HG02571 (cell line): ENCODE results near the gene GALNS.
"Not testable (repeated sequence)": the region's sequence is repeated elsewhere in the genome, so short reads cannot be mapped to it uniquely, and the experiment has no call there.

Source experiments
- ATAC-seq: cut with Tn5 transposase; IDR thresholded peaks from one replicate; pipeline ENCODE4 v1.9.1; 2021; ENCODE audit warnings: mild to moderate bottlenecking, moderate library complexity; ENCODE audit not compliant: unreplicated experiment

Gene GALNS

GRCh38 chr16:88839745-88840599 lies 16.8 kb downstream of the GALNS start:
- ATAC-seq: no peak

GRCh38 chr16:88839026-88839529 lies 17.7 kb downstream of the GALNS start:
- ATAC-seq: no peak

DNA sequence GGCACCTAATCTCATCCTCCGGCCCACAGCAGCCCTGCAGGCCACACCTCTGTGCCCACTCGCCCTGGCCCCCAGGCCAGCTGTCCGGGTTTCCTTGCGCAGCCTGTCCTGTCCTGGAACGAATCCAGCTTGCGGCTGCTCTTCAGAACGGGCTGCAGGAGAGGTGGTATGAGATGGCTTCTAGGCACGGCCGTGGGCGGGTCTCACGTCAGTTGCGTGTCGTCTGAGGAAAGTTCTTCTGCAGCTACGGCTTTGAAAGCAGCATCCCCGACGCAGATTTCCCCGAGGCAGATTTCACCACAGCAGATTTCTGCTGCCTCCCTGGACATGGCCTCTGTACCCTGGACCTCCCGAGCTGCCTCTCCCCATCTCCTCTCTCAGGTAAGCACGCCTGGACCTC lies 18.2 kb downstream of the GALNS start:
- ATAC-seq: no peak

GRCh38 chr16:88837806-88838205 lies 18.9 kb downstream of the GALNS start:
- no peak for ATAC-seq

- no peak for ATAC-seq
These were observed 20.0 kb downstream of the GALNS start for GRCh38 chr16:88836791-88837190.

DNA sequence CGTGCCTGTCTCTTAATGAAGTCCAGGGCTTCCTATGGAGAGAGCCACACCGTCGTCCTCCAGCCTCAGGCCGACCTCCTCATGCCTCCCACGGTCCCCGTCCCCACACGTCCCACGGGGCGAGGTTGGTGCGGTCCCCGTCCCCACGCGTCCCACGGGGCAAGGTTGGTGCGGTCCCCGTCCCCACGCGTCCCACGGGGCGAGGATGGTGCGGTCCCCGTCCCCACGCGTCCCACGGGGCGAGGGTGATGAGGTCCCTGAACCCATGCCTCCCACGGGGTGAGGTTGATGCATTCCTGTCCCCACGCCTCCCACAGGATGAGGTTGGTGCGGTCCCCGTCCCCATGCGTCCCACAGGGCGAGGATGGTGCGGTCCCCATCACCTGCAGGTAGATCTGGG lies 20.9 kb downstream of the GALNS start:
- no peak for ATAC-seq

DNA sequence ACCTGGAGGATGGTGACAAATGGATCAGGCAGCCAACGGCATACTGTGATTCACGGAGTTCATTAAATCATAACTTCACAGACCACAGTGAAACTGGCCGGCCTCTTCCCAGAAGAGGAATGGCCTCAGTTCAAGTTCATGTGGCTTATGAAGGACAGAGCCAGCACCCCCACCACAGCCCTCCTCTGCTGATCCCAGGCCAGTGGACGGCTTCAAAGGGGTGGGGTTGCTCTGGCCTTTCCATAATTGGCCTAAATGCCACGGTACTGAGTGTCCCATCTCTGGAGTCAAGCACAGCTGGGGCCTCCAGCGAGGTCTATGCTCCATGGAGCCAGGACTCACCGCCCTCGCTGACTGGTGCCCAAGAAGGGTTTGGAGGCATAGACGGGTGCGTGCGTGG lies 21.4 kb downstream of the GALNS start:
- ATAC-seq: no peak

GRCh38 chr16:88834670-88835069 lies 22.1 kb downstream of the GALNS start:
- ATAC-seq: no peak

DNA sequence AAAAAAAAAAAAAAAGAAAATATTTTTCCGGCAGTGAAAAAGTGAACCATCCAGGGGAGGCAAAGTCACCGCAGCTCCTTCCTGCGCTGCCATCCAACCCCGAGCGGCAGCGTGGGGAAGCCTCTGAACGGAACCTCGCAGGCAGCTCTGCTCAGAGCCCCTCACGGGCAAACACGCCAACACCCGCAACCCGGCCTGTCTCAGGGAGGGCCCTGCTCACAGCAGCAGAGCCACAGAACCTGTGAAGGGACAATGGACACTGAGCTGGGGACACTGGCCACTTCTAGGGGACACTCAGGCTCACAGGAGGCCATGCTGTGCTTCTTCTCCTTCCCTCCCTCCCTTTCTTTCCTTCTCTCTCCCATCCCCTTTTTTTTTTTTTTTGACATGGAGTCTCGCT lies 23.7 kb downstream of the GALNS start:
- no peak for ATAC-seq

DNA sequence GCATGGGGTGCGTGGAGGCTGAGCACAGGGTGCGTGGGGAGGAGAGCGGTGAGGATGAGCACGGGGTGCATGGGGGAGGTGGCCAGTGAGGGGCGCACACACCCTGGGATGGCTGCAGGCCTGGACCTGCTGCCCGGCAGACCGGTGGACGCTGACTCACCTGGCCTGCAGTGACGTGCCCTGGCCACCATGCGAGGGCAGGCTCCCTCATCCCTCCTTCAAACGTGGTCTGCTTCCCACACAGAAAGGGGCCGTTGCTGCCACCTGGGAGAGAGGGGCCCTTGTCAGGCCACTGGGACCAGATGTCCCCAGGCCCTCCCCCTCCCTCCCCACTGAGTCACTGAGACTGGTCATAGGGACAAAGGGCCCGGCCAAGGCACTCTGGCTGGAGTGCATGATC lies 24.9 kb downstream of the GALNS start:
- no peak for ATAC-seq

DNA sequence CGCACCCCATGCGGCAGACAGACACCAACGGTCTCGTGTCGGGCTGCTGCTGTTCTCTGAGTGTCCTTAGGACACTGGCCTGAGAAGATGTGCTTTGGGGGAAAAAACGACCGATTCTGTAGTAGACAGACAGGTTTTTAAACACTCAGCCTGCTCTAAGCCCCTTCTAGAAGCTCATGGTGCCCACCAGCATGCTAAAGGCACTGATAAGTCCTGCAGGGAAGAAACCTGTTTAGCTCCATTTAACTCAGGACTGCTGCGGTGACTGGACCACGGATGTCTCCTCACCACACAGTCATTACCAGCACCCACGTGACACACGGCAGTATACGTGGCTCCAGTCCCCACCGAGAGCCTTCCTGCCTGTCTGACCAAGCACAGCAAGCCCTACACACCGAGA lies 26.0 kb downstream of the GALNS start:
- ATAC-seq: no peak

DNA sequence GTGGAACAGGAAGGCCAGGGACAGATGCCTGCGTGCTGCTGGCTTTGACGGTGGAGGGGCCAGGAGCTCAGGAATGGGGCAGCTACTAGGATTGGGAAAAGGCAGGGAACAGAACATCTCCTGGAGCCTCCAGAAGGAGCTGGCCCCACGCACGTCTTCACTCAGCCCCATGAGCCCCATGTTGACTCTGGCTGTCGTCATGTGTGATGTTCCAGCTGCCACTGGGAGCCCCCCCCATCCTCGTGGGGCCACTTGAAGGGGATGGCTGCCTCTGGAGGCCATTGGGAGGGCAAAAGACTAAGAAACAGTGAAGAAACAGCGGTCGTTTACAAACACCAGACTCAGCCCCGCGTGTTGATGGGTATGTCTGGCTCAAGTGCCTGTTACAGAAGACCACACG lies 26.5 kb downstream of the GALNS start:
- no peak for ATAC-seq

DNA sequence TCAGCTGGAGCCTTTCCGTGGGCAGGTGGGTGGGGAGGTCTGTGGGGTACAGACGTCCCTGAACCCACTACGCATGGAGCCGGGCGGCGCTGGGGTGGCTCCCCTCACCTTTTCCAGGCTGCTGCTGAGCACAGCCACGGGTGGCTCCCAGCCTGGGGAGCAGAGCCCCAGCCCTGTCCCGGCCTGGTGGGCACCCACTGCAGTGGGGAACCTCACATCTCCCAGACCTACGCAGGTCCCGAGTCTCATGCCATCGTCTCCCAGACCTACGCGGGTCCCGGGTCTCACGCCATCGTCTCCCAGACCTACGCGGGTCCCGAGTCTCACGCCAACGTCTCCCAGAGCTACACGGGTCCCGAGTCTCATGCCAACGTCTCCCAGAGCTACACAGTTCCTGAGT lies 28.0 kb downstream of the GALNS start:
- ATAC-seq: no peak

DNA sequence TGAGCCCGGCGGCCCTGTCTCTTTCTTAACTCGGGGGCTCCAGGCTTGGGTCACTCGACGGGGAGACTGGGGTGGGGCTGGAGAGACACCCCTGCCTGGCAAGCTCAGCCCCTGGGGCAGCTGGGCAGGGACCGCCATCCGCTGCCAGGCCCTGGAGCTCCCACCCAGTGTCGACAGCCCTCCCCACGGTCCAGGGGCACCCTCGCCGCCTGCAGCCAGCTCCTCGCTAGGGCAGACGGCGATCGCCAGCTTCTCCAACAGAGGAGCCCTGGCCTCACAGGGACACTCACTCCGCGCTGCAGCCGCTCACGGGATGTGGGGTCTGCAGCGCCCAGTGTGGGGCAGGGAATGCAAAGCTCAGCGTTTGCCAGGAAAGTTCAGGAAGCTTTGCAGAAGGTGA lies 29.0 kb downstream of the GALNS start:
- ATAC-seq: no peak

GRCh38 chr16:88826070-88826840 lies 30.5 kb downstream of the GALNS start:
- ATAC-seq: no peak

GRCh38 chr16:88825146-88825545 lies 31.6 kb downstream of the GALNS start:
- ATAC-seq: no peak

DNA sequence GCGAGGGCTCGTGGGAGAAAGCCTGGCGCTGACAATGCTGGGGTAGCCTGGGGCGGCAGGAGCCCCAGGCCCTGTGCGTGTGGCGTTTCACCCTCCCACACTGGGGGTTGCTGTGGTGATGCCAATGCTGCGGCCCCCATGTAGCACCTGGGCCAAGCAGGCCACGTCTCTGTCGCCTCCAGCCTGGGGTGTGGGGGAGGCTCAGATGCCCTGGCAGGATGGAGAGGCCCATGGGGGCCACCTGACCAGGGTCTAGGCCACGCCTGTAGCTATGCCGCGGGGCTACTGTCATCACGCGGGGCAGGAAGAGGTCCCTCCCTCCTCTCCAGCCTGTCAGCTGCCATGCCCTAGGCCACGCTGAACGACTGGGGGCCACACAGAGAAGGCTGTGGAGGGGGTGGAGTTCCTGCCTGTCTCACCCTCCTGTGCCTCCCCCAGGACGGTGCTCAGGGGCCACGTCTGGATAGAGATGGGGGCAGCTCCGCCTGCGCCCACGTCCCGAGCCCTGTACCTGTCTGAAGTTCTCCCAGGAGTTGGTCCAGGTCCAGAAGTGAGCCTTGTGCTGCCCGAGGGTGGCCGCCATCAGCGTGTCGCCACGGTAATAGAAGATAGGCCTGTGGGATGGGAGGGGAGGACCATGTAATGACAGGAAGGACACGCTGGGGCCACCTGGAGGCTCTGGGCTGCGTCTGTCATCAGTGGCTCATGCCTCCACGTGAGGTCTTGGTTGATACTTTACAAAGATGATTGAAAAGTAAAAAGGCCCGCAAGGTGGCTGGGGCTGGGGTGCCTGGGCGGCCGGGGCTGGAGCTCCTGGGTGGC lies 32.3 kb downstream of the GALNS start:
- ATAC-seq: no peak

DNA sequence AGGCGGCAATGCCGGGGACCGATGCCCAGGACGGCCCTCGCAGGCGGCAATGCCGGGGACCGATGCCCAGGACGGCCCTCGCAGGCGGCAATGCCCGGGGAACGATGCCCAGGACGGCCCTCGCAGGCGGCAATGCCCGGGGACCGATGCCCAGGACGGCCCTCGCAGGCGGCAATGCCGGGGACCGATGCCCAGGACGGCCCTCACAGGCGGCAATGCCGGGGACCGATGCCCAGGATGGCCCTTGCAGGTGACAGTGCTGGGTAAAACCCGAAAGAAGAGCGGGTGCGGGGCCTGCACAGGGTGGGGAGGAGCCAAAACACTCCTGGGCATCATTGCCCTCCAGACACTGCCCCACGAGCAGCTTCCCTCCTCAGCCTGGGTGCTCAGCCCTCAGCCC lies 33.1 kb downstream of the GALNS start:
- ATAC-seq: not testable (repeated sequence)

- no peak for ATAC-seq
These were observed 34.3 kb downstream of the GALNS start for GRCh38 chr16:88822281-88823040.

- no peak for ATAC-seq
These were observed 35.4 kb downstream of the GALNS start for GRCh38 chr16:88821168-88821850.
